GM19025 (cell line): ENCODE measurements around the gene KCNG2.

Experiments used
- ATAC-seq: cut with Tn5 transposase; IDR thresholded peaks from one replicate; pipeline ENCODE4 v1.9.1; 2021; ENCODE audit warnings: mild to moderate bottlenecking, low read depth, moderate library complexity; ENCODE audit not compliant: unreplicated experiment

KCNG2 gene

DNA sequence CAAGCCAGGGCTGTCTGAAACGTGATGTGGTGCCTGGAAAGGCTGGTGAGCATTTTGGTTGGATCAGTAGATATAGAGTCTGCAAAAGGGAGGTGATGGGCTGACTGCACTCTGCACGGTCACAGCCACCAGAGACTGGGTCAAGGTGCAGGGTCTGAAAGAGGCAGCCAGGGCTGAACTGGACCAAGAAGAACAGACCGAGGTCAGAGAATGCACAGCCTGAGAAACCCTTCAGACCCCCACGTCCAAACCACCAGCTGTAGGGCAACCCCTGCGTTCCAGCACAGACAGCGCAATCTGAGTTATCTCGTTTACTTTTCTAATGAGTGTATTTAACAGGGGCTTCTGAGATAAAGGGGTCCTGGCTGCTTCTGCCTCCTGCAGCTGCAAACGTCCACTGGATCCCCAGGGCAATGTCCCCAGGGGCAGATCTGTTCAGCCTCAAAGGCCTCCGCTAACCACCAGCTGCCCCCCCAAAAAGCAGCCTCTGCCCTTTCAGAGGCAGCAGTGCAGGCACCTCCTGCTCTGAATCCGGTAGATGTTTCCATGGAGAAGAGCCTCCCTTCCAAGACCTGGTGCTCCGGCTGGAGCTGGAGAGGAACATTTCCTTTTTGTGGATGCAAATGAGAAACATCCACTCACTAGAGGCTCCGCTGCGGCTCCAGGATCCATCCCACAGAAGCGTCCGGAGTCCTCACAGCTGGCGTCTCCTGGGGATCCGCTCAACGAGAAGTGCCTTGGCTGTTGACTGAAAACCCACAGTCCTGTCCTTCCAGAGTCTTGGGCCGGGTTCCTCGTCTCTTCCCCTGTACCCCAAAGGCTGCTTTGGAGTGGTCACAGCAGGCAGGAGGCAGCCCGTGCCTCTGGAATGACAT, 970 bp upstream of the KCNG2 start:
- no peak for ATAC-seq

DNA sequence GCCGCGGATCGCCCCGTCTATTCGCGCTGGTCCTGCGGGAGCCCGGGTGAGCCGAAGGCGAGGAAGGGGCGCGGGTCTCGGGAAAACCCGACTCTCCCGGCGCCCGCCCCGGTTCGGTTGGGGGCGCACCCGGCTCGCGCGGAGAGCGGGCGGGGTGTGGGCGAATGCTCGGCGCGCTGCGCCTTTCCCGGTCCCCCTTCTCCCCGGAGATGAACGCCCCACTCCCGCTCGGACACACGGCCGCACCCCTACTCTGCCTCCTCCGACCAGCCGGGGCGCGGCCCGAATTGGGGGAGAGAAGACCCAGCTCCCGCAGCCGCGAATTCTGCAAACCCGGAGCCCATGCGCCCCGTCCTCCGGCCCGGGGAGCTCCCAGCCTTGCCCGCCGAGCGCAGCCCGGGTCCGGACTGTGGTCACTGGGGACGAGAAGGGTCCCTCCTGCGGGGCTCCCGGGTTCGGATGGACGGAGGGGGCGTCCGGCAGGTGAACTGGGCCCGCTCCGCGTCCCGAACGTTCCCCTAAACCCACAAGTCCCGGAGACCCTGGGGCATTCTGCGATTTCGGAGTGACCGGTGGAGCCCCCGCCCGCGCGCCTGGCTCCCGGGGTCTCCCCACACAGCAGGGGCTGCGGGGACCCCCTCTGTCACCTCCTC, 734 bp downstream of the KCNG2 start:
- no peak for ATAC-seq

DNA sequence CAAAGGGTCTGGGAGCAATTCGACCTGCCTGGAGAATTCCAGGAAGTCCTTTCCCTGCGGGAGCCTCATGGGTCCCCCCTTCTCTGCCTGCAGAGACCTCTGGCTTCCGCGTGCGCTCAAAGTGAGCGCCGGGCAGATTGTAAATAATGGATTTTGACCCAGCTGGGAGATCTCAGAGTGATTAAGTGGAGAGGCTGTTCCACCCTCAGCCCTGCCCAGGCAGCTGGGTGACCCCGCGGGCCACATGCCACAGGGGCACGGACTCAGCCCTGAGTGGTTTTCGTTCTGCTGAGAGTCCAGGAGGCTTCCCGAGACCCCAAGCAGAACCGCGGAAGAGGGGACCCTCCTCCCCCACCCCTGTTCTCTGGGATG, 1.2 kb downstream of the KCNG2 start:
- no peak for ATAC-seq

DNA sequence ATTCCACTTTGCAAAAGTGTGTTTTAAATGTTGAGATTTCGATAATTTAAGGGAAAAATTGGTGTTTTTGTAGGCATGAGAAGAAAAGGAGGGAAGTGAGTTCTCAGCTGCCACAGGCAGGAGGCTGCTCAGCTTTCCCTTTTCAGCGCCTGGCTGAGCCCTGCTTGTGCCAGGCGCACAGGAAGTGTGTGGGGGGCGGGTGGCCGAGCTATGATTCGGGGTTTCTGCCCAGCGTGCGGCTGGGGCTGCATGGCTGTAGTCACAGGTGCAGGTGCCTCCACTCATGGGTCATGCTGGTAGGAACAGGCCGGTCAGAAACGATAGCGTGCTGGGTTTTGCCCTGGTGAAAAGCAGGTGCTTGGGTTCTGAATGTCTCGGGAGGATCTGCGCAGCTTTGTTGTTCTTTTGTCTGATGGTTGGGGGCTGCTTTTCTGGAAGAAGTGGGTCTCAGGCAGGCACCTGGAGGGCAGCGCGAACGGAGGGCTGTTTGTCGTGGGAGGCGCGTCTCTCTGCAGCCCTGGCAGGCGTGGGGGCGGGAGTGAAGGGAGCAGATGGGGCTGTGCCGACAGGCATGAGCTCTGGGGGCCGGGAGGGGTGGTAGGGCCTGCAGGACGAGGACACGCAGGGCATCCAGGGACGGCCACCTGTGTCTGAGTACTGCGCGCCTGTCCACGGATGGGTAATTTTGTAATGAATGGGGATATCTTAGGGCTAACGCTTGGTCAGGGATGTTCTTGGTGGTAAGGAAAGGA, 2.1 kb downstream of the KCNG2 start:
- ATAC-seq, result no peak

DNA sequence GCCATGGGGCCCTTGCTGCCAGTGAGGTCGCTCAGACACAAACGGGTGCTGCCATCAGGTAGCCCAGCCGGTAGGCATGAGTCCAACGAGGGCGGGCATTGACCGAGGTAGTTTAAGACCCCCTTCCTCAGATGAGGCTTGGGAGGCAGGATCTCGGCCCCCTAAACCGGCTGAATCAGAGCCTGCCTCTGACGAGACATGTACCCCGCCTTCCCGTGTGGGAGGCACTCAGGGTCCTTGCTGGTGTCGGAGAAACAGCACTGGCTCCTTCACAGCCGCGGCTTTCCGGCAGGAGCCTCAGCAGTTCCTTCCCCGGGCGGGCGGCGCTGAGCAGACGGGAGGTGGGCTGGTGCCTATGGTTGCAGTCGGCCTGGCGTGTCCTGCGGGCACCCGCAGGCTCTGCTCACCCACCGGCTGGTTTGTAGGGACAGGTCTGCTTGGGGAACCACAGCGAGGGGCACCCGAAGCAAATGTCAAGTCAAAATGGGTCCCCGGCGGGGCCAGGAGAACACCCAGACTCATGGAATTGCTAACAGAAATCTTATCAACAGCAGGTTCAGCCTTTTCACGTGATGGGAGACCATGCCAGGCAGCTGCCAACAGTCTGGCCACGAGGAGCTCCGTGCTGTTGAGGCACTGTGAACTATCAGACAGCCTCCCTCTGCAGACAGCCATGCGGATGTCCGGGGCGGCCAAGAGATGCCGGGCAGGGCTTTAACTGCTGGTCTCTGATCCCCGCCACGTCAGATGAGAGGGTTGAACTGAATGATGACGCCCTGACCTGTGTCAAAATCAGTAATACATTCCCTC, 2.8 kb downstream of the KCNG2 start:
- ATAC-seq, result no peak

DNA sequence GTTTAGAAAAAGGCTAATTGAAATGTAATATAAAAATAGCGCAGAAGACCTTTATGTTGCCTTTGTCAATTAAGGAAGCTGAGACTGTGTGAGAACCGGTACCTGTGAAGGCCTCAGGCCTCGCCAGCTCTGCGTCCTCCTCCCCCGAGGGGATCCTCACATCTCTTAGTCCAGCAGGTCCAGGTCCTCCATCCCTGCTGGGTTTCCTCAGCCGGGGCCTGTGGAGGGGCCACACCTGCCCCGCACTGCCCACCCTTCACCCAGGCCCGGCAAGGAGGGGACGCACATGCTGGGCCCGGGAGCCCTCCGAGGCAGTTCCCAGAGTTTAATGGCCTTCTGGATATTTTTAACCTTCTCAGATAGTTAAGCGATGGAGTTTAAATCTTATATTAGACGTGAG, 3.5 kb downstream of the KCNG2 start:
- ATAC-seq, result no peak

DNA sequence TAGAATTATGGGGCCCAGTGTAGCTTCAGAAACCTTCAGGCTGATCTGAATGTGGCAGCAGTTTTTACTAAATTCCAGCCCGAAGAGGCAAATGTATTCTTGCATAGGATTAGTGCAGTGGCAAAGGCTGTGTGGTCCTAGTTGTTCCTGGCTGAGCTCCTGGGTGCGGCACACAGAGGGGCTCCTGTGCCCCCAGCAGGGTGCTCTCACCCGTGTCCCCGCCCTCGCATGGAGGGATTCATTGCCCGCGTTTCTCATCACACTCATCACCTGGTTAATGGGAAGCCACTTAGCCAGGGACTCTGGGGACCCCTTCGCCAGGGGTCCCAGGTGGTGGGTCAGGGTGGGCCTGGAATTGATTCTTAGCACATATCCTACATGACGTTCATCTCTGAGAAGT, 3.9 kb downstream of the KCNG2 start:
- ATAC-seq, result no peak

DNA sequence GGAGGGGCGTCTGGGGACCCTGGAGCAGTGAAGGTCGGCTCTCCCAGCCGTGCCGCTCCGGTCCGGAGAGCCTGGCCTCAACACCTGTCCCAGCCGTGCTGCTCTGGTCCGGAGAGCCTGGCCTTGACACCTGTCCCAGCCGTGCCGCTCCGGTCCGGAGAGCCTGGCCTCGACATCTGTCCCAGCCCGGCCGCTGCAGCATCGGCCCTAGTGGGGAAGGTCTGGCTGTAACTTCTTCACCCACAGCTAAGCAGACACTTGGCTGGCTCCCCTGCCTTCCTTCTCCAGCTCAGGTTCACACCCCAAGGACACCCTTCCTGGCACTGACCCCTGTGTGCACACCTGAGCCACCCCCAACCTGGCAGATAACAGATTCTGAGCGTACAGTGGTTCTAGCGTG, 4.6 kb downstream of the KCNG2 start:
- ATAC-seq, result no peak

DNA sequence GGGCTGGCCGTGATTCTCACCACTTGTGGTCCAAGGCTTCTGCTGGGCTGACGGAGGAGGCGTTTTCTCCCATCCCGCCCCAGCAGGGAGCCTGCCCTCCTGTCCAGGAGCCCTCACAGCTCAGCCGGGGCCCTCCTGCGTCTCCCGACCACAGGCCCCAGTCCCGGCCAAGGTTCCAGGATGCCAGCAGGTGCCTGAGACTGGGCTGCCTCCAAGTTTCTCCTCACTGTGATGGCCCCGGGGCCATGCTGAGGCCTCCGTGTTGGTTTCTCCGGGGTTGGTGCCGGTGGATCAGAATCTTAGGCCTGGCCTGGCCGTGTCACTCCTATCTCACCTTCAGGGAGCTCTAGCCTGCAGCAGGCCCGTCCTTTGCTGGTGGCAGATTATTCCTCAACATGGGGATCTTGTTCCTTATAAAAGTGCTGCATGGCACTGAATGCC, 5.9 kb downstream of the KCNG2 start:
- no peak for ATAC-seq

DNA sequence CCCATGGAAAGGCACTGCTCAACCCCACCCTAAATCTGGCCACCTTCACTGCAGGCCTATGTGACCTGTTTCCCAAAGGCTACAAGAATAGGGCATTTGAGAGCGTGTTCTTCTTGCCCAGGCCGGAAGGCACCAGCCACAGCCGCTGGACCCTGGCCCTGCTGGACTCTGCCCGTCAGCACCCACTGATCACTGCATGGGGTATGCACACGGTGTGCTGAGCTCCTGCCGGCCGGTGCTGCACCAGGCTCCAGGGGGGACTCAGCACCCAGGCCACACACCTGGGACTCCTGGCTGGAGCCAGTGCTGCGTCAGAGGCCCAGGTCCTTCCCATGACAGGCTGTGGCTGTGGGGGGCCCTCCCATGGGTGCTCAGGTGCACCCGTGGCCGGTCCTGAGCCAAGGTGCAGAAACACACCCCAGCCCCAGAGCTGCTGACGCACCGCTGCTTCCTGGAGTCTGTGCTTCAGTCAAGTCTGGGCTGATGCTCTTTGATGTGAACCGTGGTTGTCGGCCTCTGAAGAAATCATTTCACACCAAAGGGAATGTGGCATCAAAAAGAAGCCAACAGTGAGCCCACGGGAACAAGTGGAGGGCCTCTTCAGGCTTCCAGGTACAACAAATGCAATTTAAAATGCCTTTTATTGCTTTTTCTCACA, 6.5 kb downstream of the KCNG2 start:
- no peak for ATAC-seq

DNA sequence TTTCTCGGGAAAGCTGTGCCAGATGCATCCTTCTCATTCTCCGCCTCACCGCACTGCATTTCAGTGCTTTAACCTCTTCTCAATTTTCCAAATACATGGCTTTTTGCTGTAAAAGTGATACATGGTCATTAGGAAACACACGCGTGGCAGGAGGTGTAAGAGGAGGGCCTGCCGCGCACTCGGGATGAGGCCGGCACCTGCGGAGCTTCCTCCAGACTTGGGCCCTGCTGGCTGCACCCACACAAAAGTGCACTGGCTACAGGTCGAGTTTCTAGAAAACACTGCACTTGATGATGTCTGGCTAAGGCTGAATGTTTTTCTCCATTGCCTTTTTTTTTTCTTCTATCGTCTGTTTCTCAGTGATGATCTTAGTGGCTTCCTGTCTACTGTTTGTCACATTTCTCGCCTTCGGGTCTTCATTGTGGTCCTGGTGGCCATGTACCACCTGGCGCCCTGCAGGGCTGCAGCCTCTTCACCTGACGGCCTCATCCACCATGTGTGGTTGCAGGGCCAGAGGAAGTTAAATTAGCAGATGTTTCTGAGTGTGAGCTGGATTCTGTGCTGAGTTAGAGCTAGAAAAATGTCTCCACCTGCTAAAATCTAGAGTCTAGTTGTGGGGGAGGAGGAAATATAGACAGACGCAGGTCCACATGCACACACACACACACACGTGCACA, 7.6 kb downstream of the KCNG2 start:
- ATAC-seq, result no peak

DNA sequence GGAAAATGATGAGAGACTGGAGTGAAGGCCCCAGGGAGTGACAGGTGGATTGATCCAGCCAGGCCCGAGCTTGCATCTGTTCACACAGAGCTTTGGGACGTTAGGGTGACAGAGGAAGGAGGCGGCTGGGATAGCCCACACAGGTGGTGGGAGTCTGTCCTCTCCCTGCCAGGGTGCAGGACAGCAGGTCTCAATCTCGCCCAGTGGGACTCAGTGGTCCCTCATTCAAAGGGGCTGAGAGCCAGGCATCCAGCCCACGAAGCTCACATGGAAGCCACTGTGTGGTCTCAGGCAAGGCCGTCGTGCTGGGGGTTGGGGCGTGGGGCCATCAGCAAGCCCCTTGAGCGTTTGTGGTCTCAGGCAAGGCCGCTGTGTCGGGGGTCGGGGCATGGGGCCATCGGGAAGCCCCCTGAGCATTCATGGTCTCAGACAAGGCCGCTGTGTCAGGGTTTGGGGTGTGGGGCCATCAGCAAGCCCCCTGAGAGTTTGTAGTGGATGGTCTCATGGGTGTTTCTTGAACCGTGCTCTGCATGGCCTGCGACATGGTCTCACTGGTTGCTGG, 8.3 kb downstream of the KCNG2 start:
- no peak for ATAC-seq

DNA sequence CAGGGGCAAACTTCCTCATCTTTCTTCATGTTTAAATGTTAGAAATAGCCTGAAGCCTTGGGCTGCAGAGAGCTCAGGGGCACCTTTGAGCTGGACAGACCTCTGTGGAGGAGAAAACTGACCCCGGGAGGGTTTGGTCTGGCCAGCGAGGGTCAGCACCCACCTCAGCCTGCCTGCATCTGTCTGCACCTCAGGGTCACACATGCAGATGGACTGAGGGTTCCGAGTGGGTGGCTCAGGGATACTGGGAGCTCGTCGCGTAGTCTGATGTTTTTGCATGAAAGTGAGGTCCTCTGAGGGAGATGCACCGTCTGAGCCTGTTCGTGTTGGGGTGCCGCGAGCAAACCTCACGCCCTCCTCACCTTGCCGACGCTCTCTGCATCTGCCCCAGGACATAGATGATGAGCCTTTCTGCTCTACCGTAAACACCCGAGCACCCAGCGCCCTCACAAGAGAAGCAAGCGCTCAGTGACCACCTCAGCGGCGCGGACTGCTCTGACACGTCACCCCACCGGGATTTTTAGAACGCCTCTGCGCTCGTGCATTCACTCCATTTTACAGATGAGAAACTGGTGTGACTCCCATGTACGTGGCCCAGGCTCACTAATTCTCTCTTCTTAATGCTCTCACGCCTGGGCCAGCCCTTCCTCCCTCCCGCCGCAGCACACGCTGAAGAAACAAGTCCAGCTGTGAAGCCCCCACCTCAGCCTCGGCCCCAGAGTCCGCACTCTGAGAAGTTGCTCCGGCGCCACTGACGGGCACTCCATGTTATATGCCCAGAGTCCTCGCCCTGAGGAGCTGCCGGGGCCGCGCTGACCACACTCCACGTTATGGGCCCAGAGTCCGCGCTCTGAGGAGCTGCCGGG, 9.5 kb downstream of the KCNG2 start:
- no peak for ATAC-seq

DNA sequence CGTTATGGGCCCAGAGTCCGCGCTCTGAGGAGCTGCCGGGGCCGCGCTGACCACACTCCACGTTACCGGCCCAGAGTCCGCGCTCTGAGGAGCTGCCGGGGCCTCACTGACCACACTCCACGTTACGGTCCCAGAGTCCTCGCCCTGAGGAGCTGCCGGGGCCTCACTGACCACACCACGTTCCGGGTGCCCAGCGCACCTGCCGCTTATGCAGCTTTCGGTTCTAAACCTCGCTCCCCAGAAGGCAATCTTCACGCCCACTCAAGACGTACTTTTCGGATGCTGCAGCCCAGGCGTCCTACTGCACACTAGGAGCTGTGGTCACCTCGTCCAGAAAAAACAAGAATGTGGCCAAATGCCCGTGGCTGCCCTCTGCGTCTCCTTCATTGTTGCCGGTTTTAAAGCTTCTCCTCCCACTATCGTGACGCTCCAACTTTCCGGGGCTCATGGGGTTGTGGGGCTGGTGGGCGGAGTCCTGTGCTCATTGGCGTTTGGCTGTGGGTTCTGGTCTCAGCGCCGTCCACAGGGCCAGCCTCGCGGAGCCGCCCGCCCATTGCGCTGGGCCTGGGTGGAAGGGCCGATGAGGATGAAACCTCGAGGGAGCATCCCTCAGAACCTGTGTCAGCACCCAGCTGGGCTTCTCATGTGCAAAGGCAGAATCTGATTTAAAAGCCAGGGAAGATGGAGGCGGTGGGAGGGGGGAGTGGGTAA, 11.9 kb downstream of the KCNG2 start:
- ATAC-seq, result no peak

DNA sequence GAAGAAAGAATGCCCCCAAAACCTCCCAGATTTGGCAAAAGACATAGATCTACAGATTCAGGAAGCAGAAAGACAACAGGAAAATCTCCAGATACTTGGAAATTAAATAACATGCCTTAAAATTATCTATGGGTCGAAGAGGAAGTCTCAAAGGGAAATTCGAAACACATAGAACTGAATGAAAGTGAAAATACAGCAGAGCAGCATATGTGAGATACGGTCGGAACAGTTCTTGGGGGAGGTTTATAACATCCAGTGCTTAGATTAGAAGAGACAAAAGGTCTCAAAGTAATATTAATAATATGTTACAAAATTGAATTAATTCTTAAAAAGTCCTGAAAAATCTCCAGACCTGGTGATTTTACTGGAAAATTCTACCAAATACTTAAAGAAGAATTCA, 14.3 kb downstream of the KCNG2 start:
- ATAC-seq, result no peak

DNA sequence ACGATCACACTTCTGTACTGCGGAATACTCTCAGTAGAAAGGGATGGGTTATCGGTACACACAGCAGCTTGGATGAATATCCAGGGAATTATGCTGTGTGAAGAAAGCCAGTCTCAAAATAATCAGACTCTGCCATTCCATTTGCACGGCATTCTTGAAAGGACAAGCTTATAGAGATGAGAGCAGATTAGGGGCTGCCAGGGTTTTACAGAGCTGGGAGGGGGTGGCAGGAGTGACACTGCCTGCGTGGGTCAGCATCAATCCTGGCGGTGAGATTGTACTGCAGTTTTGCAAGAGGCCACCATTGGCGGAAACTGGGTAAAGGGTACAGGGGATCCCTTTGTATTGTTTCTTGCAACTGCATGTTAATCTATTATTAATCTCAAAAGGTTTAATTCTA, 16.6 kb downstream of the KCNG2 start:
- ATAC-seq, result no peak

DNA sequence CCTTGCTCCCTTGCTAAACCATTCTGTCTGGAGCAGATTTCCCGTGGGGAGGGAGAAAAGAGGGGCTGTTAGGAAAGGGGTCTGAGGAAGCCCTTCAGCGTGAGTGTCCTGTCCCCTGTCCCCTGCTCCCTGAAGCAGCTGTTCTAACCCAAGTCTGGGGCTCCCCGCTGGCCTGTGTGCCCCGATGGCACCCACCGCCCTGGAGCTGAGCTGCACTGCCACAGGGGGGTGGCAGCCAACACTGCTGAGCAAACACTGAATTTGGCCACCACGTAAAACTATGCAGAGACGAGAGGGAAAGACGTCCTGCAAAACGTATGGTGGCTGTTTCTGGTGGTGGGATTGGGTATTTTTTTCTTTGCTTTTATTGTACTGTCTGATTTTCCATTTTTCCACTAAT, 17.9 kb downstream of the KCNG2 start:
- no peak for ATAC-seq

DNA sequence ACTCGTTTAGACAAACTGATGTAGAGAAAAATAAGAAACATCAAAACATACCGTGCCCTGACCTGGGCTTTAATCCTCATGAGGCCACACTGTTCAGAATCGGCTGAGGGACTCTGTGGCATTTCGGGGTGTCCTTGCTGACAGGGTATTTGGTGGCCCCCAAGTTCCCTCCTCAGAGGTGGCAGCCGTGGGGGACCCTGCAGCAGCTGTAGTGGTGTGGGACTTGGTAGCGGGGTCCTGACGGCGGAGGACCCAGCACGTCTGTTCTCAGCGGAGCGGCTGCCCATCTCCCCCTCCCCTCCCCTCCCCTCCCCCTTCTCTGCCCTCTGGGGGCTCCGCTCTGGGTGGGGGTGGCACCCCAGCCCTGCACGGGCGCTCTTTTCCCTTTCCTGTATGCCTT, 18.4 kb downstream of the KCNG2 start:
- ATAC-seq, result no peak
